ENCODE results near the gene ALKBH7. TPM values are rescaled to one million over a fixed set of nuclear protein-coding genes. Genes with fewer than 3 reads are reported as not detected.
A peak's percentile ranks its signal among the peaks of the same experiment; 100 is the strongest.

Gene ALKBH7
- total and polyA plus RNA-seq, 10 of the 15 experiments (the other 5 are each of a cell fraction or from before 2014, with no cell fraction given) = 0.31 to 82.5 (median 37.6) TPM

DNA sequence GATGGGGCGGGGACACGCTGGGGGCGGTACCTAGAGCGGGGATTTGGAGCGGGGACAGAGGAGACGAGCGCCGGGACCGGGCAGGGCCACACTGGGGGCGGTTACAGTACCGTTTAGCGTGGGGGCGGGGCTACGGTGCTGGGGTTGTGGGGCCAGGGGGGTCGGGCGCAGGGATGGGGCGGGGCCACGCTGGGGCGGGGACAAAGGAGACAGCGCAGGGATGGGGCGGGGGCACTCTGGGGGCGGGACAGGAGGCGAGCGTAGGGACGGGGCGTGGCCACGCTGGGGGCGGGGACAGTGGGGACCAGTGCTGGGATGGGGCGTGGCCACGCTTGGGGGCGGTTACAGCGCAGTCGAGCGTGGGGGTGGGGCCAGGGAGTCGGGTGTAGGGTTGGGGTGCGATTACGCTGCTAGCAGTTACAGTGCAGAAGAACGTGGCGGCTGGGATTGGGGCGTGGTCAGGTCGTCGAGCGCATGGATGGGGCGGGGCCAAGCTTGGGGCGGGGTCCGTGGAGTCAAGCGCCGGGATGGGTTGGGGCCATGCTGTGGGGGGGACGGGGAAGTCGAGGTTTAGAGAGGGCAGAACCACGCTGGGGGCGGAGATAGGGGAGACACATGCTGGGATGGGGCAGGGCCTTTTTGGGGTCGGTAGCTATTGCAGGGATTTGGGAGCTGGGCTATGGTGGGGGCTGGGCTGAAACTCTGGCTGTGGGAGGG lies 660 bp downstream of the ALKBH7 start (continued):
- TF ChIP-seq, protein P1, sequence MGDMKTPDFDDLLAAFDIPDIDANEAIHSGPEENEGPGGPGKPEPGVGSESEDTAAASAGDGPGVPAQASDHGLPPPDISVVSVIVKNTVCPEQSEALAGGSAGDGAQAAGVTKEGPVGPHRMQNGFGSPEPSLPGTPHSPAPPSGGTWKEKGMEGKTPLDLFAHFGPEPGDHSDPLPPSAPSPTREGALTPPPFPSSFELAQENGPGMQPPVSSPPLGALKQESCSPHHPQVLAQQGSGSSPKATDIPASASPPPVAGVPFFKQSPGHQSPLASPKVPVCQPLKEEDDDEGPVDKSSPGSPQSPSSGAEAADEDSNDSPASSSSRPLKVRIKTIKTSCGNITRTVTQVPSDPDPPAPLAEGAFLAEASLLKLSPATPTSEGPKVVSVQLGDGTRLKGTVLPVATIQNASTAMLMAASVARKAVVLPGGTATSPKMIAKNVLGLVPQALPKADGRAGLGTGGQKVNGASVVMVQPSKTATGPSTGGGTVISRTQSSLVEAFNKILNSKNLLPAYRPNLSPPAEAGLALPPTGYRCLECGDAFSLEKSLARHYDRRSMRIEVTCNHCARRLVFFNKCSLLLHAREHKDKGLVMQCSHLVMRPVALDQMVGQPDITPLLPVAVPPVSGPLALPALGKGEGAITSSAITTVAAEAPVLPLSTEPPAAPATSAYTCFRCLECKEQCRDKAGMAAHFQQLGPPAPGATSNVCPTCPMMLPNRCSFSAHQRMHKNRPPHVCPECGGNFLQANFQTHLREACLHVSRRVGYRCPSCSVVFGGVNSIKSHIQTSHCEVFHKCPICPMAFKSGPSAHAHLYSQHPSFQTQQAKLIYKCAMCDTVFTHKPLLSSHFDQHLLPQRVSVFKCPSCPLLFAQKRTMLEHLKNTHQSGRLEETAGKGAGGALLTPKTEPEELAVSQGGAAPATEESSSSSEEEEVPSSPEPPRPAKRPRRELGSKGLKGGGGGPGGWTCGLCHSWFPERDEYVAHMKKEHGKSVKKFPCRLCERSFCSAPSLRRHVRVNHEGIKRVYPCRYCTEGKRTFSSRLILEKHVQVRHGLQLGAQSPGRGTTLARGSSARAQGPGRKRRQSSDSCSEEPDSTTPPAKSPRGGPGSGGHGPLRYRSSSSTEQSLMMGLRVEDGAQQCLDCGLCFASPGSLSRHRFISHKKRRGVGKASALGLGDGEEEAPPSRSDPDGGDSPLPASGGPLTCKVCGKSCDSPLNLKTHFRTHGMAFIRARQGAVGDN (IDR thresholded peaks at IDR 0.05) = no peak
- TF ChIP-seq ZNF384 (IDR thresholded peaks at IDR 0.05; ENCODE audit: borderline replicate concordance, low read depth, low read length) (no peak), ZNF274 (IDR thresholded peaks at IDR 0.05; ENCODE audit: insufficient read depth, insufficient read length) (no peak), ATF7 (IDR thresholded peaks at IDR 0.05; ENCODE audit: low read depth) (no peak), POLR2A (IDR thresholded peaks at IDR 0.05; ENCODE audit: low read depth, low read length) (peak; percentile 54), EP300 (IDR thresholded peaks at IDR 0.05; ENCODE audit: borderline replicate concordance in 1 of 2, control insufficient read depth in 1 of 2, low read depth in 2 of 2, low read length in 2 of 2) (no peak), RAD21 (IDR thresholded peaks at IDR 0.05; ENCODE audit: insufficient read depth, low read depth, low read length) (no peak), EGR1 (IDR thresholded peaks at IDR 0.05; ENCODE audit: borderline replicate concordance in 1 of 2, low read depth in 2 of 2, low read length in 2 of 2) (peak in 1 of 2 experiments; percentile 39; a peak in 1 of 3 replicates), NRF1 (conservative IDR thresholded peaks at IDR 0.05; ENCODE audit: low read depth, low read length) (0 out of 2 replicates have a peak, but pooled peaks have one; percentile 8), MYB (IDR thresholded peaks at IDR 0.05; ENCODE audit: borderline replicate concordance, low read depth, low read length) (no peak), TCF7 (IDR thresholded peaks at IDR 0.05; ENCODE audit: borderline replicate concordance) (no peak), TCF3 (IDR thresholded peaks at IDR 0.05; ENCODE audit: borderline replicate concordance, insufficient read depth, low read depth, low read length) (no peak)
- TF ChIP-seq, protein P2, sequence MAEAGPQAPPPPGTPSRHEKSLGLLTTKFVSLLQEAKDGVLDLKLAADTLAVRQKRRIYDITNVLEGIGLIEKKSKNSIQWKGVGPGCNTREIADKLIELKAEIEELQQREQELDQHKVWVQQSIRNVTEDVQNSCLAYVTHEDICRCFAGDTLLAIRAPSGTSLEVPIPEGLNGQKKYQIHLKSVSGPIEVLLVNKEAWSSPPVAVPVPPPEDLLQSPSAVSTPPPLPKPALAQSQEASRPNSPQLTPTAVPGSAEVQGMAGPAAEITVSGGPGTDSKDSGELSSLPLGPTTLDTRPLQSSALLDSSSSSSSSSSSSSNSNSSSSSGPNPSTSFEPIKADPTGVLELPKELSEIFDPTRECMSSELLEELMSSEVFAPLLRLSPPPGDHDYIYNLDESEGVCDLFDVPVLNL (IDR thresholded peaks at IDR 0.05; ENCODE audit: low read depth, low read length) = no peak
- TF ChIP-seq, protein P3, sequence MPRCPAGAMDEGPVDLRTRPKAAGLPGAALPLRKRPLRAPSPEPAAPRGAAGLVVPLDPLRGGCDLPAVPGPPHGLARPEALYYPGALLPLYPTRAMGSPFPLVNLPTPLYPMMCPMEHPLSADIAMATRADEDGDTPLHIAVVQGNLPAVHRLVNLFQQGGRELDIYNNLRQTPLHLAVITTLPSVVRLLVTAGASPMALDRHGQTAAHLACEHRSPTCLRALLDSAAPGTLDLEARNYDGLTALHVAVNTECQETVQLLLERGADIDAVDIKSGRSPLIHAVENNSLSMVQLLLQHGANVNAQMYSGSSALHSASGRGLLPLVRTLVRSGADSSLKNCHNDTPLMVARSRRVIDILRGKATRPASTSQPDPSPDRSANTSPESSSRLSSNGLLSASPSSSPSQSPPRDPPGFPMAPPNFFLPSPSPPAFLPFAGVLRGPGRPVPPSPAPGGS (IDR thresholded peaks at IDR 0.05; ENCODE audit: borderline replicate concordance, insufficient read depth, low read depth, low read length, poor library complexity, severe bottlenecking) = no peak

Data from GM12878 (cell line).